ENCODE measurements around the gene RABGEF1. TPM values are rescaled to one million over a fixed set of nuclear protein-coding genes. Genes with fewer than 3 reads are reported as not detected.
"Not testable (repeated sequence)": the region's sequence is repeated elsewhere in the genome, so short reads cannot be mapped to it uniquely, and the experiment has no call there.

The RABGEF1 gene
- total RNA-seq, 1 donor from 2014 or later = 23.4 TPM

DNA sequence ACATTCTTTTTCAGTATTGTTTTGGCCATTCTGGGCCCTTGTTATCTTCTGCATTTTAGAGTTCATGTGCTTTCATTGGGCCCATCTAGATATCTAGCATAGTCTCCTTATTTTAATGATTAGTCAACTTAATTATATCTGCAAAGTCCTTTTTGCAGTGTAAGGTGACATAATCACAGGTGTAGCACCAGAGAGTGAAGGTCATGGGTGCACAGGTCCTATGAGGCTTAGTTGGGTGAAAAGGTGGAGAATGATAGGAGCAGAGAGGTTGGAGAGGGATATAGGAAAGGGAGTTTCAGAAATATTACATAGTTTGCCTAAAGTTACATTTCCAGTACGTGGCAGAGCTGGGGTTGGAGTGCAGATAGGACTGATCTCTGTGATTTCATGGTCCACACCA, 24.4 kb downstream of the RABGEF1 start:
- not testable (repeated sequence) for DNase-seq (ENCODE audit: low read depth in 2 of 2)

DNA sequence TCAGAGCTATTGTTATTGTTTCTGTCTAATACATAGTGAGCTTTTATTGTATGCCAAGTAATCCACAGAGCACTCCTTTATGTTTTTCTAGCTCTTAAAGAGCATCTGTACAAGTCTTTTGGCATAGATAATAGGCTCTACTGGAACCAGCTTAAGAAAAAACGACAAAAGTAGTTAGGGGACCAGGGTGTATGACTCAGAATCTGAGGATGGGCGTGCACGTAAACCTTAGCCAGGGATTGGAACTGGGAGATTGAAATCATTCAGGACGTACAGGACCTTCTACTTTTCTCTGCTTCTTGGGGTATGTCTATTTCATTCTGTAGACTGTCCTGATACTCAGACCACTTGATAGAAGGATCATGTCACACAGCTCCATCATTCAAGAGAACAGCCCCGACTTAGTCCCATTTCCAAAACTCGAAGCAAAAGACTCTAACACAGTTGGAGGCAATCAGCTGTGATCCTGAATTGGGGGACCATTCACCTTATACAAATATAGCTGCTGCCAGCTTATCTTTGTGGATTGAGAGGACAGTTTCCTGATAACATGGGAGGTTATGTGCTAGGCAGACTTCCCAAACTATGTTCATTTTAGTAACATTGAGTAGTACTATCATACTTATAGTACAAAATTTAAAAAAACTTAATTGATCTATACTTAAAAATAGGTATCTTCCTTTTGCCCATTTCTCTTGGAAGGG, 24.9 kb downstream of the RABGEF1 start:
- not testable (repeated sequence) for DNase-seq (ENCODE audit: low read depth in 2 of 2)

DNA sequence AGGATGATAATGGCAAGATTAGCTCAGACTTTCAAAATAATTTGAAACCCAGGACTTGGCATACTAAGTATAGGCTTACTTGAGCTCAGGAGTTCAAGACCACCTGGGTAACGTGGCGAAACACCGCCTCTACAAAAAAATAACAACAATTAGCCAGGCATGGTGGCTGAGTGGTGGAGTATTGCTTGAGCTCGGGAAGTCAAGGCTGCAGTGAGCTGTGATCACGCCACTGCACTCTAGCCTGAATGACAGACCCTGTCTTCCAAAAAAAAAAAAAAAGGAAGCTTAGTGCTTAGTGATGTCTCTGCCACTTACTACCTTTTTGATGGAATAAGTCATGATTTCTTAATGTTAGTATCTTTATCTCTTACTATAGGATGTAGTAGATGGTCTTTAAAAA, 25.5 kb downstream of the RABGEF1 start:
- DNase-seq (ENCODE audit: low read depth in 2 of 2) = no peak

DNA sequence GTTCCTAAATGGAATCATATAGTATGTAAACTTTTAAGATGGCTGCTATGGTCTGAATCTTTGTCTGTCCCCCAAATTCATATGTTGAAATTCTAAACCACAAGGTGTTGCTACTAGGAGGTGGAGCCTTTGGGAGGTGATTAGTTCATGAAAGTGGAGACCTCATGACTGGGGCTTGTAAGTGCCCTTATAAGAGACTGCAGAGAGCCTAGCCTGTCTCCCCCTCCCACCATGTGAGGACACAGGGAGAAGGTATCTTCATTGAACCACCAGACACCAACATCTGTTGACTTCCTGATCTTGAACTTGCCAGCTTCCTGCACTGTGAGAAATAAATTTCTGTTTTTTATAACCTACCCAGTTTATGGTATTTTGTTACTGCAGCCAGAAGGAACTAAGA, 27.0 kb downstream of the RABGEF1 start:
- not testable (repeated sequence) for DNase-seq (ENCODE audit: low read depth in 2 of 2)

DNA sequence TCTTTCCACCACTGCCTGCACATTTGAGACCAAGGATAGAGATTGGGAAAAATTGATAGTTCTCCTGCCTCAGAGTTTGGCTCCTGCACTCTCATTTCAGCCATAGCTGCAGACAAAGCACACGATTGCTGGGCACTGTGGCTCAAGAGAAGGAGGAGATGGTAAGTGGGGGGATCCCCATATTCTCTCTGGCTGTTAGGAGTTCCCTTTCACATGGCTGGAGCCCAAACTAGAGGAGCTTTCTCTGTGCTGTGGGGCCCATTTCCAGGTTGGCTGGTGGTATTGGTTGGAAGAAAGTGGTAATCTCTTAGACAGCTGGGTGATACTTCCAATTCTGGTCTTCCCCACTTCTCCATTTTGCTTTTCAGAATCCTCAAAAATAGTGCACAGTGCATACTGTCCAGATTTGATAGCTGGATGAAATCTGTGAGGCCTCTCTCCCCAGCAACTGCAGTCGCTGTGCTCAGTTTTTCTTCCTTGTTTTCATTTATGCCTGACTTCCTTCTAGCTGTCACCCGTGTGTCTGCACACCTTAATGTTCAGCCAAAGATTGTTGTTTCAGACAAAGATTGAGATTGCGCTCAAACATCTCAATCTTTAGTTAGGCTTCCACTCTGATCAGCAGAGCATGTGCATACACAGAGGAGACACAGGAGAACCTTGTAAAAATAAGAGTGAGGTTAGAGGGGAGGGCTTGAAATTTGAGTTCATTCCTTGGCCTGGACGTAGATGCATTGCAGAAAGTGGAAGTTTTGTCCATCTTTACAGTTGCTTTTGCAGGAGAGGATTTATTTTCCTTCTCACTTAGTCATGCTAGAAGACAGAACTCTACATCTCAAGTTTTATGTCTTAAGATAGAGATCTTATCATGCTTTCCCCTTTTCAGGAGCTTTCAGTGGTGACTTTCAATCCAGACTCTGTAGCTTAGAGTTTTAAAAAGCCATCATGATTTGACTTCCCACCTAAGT, 28.6 kb downstream of the RABGEF1 start:
- DNase-seq (ENCODE audit: low read depth in 2 of 2) = no peak

DNA sequence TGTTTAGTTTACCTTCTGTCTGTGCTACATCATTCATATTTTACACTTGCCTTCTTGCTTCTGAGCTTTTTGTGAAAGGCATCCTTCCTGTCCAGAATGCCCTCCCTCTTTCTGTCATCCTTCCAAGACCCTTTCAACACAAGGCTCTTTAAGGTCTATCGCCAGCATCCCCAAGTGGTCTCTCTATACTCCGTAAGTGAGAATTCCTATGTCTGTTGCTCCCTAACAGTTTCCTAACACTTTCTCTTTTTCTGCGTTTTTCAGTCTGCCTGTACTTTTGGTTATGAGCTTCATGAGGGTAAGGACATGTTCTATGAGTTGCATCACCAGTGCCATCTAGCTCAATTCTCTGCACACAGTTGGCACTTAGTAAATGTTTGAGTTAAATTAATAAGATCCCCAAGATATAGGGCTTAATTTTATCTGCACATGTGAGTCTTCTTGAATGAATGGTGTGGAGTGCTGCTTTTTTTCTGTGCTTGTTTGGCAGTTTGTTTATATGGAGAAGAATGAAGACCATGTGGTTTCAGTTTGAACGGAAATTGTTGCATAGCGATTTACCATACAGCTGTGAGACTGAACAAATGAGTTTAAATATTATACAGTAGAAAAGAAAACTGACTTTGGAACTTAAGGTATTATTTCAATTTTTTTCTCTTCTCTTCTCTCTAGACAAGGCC, 29.4 kb downstream of the RABGEF1 start:
- DNase-seq (ENCODE audit: low read depth in 2 of 2) = peak; percentile 32 to 75

DNA sequence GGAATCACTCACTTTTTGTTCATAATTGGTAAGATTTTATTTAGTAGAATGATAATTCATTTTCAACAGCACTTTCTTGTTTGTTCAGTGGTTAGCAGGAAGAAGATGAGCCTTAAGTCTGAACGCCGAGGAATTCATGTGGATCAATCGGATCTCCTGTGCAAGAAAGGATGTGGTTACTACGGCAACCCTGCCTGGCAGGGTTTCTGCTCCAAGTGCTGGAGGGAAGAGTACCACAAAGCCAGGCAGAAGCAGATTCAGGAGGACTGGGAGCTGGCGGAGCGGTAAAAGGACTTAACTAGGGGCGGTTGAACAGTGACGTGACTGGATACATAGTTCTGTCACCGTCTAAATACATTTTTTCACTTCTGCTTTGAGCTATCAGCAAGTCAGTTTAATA, 31.3 kb downstream of the RABGEF1 start:
- no peak for DNase-seq (ENCODE audit: low read depth in 2 of 2)

DNA sequence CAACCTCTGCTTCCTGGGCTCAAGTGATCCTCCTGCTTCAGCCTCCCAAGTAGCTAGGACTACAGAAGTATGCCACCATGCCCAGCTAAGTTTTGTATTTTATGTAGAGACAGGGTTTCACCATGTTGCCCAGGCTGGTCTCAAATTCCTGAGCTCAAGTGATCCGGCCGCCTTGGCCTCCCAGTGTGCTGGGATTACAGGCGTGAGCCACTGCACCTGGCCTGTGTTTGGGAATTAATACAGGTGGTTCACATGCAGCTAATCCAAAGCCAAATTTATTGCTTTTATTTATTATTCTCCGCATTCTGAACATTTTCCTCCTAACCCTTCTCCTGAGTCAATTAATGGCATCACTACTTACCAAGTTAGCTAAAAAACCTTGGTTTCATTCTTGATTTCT, 33.2 kb downstream of the RABGEF1 start:
- not testable (repeated sequence) for DNase-seq (ENCODE audit: low read depth in 2 of 2)

DNA sequence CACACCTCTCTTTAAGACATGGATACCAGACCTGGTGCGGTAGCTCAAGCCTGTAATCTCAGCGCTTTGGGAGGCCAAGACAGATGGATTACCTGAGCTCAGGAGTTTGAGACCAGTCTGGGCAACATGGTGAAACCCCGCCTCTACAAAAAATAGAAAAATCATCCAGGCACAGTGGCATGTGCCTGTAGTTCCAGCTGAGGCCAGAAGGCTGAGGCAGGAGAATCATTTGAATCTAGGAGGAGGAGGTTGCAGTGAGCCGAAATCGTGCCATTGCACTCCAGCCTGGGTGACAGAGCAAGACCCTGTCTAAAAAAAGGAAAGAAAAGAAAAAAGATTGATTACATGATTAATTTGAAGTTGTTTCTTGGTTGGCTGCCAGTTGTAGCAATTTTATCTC, 35.9 kb downstream of the RABGEF1 start:
- DNase-seq (ENCODE audit: low read depth in 2 of 2) = not testable (repeated sequence)

DNA sequence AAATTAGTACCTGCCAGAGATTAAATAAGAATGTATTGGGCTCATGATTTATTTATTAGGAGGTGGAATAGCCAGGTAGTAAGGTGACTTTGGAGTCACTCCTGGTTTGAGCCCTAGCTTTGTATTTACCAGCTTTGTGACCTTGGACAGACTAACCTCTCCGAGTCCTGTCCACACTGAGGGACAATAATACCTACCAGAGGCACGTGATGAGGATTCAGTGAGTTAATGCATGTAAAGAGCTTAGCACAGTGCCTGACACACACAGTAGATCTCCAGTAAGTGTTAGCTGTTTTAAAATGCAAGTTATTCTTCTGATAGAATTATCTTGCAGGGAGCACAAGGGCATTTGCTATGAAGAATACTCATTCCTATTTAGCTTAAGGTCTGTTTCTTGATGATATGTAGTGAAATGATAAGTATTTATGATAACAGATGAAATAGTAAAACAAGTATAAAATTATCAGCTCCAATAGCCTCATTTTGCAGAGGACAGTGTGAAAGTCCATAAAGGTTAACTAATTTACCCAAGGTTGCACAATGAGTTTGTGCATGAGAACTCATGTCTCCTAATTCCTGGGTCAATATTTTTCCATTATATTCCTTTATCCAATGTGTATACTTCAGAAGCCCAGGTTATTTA, 36.4 kb downstream of the RABGEF1 start:
- DNase-seq (ENCODE audit: low read depth in 2 of 2) = no peak

DNA sequence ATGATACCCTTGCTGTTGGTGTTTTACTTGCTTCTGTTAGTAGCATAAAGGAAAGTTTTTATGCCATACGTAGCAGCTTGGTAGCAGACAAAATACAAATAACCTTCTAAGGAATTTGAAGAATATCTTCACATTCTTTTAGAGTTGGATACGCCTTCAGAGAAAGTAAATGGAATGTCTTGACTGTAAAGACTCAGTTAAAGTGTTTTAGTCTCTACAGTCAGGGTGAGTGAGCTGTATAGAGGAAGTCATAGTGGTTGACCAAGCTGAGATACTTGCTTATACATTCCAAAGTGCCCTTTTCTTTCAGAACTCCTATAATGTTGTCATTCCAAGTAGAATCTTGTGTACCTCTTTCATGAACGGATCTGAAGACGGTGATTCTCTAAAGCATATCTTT, 37.7 kb downstream of the RABGEF1 start:
- DNase-seq (ENCODE audit: low read depth in 2 of 2) = no peak

DNA sequence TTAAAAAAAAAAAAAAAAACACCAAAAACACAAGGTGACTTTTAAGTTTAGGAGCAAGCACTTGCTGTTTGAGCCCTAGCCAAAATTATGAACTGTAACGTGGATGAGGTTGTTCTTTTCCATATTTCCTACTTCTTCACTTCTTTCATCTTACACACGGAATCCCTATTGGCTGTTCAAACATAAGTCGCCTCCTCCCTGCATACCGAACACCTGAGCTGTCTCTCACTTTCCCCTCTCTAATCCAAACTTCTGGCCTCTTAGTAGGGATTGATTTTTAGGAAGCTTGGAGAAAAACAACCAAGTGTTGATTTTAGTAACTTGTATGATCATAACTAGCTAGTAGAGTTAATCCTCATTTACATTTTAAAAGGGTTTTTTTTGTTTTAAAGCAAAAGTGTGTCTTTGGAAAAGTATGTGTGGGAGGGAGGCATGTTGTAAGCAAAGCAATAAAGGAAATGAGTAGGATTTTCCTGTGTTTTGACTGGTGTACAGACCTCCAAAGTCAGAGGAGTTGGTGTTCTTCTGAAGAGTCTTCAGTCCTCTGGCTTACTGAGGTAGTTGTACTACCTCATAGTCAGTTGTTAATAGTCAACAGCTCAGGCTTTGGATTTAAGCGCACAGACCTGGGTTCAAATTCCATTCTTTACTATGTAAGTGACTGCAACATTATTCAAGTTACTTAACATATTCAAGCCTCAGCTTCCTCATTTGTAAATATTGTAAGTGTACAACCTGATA, 39.3 kb downstream of the RABGEF1 start:
- DNase-seq (ENCODE audit: low read depth in 2 of 2) = peak; percentile 61 to 81

DNA sequence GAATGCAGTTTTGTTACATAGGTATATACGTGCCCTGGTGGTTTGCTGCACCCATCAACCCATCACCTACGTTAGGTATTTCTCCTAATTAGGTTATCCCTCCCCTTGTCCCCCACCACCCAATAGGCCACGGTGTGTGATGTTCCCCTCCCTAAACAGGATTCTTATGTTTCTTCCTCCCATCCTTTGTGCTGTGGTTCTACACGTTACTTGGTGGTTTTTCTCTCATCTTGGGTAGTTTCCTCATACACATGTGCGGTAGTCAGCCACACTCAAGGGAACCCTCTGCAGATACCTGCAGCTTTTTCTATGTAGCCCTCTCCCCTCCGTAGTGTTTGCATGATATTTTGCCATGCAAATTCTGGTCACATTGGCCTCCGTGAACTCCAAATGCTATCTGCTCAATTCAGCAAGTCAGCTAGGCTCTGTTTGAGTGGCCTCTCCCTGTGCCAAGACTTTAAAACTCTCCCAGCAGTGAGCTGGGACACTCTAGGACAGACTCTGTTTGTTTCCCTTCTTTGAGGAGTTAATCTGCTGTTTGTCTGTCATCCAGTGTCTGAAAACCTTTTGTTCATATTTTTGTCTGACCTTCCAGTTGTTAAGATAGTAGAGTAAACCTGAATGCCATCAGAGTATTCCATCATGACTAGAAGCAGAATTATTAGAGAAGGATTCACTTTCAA, 41.0 kb downstream of the RABGEF1 start:
- no peak for DNase-seq (ENCODE audit: low read depth in 2 of 2)

DNA sequence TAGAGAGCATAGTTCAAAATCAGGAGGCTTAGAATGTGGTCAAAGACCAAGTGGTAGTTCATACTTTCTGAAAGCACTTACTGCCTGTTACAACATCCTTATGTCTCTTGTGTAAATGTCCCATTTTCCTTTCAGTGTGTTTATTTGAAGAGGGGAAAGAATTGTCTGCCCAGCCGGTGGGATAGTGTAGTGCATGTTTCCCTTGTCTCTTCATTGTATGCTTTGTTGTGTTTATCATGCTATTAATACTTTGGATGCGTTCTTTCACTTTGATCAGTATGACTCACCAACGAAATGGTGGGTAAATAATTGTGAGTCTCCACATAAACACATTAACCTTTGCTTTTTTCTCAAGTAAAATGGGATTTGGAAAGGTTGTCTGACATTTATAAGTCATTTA, 42.3 kb downstream of the RABGEF1 start:
- DNase-seq (ENCODE audit: low read depth in 2 of 2) = not testable (repeated sequence)

DNA sequence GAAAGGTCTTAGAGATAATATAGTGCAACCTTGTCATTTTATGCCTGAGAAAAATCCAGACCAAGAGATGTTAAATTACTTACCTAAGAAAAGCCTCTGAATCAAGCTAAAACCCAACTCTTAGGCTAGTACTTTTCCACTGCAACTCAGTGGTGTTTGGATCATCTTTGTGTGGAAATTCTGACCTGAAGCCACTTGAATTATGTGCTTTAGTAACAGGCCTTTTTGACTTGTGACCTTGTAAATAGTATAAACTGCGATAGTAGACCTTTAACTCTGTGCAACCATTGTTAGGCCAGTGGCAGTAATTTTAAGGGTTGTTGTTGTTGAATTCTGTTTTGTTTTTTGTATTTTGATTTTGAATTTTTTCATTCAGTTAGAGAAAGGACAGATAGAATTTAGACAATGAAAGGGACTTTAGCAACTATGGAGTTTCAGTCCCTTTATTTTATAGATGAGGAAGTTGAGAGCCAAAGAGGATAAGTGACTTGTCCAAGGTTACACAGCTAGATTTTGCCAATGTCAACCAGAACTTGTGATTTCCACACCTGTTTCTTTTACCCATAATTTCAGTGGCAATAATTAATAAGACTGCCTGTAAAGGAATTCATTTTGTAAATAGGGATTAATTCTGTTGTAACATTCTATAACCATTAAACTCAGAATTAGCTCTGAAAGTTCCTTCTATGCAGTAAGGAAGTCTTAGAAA, 43.5 kb downstream of the RABGEF1 start:
- not testable (repeated sequence) for DNase-seq (ENCODE audit: low read depth in 2 of 2)

DNA sequence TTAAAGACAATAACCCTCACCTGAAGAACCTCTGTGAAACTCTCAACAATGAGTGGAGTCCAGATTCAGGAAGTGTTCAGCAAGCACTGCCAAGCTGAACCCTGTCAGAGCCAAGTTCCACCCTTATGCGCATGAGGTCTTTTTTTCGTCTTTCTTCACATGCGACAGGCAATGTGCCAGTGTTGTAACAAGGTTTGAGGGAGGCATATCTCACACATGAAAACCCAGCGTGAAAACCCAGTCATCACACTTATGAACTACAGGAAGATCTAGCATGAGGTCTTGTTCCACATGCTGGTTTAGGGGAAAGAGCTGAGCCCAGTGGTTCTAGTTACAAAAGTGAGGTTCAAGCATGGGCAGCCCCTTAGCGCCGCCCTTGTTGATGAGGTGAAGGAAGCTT, 49.7 kb downstream of the RABGEF1 start:
- peak in 1 of 2 donors; percentile 32 for DNase-seq (ENCODE audit: low read depth in 2 of 2)

DNA sequence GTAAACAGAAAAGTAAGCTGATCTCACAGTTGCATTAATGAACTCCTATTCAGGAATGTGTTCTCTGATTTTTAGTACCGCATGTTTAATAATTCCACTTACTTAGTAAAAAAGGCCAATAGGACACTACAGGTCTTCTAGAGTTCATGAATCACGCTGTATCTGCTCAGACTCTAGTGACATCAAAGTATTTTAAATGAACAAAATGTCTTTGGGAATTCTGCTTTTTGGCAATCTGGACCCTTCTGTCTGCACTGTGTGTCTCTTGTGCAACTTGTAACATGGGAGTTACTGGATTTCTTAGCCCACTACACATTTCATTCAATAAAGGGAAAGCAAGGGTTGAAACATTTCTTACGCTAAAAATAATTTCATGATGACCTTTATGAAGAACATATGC, 50.2 kb downstream of the RABGEF1 start:
- DNase-seq (ENCODE audit: low read depth in 2 of 2) = no peak

DNA sequence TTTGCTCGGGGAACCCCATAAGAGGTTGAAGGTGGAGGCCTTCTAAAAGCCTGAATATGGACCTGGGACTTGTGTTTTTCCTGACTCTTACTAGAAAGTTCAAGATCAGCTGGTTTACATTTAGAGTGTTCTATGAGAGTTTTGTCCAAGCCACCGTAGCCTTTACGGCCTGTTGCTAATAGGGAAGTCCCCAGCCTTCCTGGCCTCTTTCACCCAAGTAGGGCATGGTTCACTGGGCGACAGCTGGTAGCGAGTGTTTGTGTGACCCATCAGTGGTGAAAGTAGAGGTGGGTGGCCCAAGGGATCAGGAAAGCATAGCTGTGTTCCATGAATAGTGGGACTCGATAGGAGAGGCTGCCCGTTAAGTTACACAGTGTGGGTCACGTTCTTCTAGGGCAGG, 60.1 kb downstream of the RABGEF1 start:
- DNase-seq (ENCODE audit: low read depth in 2 of 2) = no peak

DNA sequence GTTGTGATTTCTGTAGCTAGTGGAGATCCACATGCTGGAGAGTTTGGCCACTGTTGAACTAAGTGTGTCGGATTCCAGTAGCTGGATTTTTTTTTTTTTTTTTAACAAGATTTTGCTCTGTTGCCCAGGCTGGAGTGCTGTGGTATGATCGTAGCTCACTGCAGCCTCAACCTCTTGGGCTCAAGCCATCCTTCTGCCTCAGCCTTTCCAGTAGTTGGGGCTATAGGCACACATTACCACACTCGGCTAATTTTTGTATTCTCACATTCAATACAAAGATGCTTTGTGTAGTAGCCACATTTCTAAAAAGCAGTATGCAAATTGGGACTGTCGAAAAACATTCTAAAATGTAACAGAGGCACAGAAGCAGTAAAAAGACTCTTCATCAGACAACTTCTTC, 63.5 kb downstream of the RABGEF1 start:
- no peak for DNase-seq (ENCODE audit: low read depth in 2 of 2)

DNA sequence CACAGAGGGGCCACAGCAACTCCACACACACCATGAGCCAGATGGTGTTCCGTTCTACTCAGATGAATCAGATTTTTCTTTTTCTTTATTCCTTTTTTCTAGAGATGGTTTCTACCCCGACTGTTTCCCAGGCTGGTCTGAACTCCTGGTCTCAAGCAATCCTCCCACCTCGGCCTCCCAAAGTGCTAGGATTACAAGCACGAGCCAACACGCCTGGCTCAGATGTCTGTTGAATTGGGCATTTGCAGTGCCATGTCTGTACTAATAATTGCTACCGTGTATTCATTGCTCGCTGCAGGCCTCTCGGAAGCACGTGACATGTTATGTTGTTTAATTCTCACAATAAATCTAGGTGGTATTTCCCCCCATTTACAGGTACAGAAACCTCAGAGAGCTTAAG, 67.2 kb downstream of the RABGEF1 start:
- DNase-seq (ENCODE audit: low read depth in 2 of 2) = no peak

Measured in lung microvascular endothelial cell (primary cell).